Stimulated activated CD4-positive, alpha-beta T cell treated with anti-CD3 and anti-CD28 coated beads, Interleukin-12 subunit alpha, Interleukin-12 subunit beta, amount 100 ng/mL, for 48 hours (primary cell): ENCODE measurements around the gene RANGRF.

Experiments
- DNase-seq, 3 donors: peaks; one replicate each; pipeline ENCODE4 v3.0.0-alpha.2; 2020; ENCODE audit warnings: low read depth in 2 of 3, low spot score in 1 of 3

Gene RANGRF

GRCh38 chr17:8273884-8274444 lies 14.5 kb upstream of the RANGRF start:
- no peak for DNase-seq

GRCh38 chr17:8274816-8275215 lies 13.7 kb upstream of the RANGRF start:
- no peak for DNase-seq

- no peak for DNase-seq
These were observed 12.8 kb upstream of the RANGRF start for GRCh38 chr17:8275421-8276290.

- no peak for DNase-seq
These were observed 11.2 kb upstream of the RANGRF start for GRCh38 chr17:8277317-8277716.

GRCh38 chr17:8282345-8282744 lies 6.1 kb upstream of the RANGRF start:
- no peak for DNase-seq

- no peak for DNase-seq
These were observed 5.1 kb upstream of the RANGRF start for GRCh38 chr17:8283356-8283755.

GRCh38 chr17:8284126-8284525 lies 4.3 kb upstream of the RANGRF start:
- no peak for DNase-seq

GRCh38 chr17:8285270-8286181 lies 2.9 kb upstream of the RANGRF start:
- DNase-seq = no peak

- no peak for DNase-seq
These were observed 677 bp upstream of the RANGRF start for GRCh38 chr17:8287651-8288335.

GRCh38 chr17:8289103-8289397 lies 580 bp downstream of the RANGRF start:
- DNase-seq = peak in 2 of 3 donors; percentile 41 to 66

- no peak for DNase-seq
These were observed 1.6 kb downstream of the RANGRF start for GRCh38 chr17:8290043-8290442.

- no peak for DNase-seq
These were observed 4.3 kb downstream of the RANGRF start for GRCh38 chr17:8292639-8293395.

- DNase-seq = no peak
These were observed 5.9 kb downstream of the RANGRF start for GRCh38 chr17:8294361-8294760.

- DNase-seq = no peak
These were observed 6.4 kb downstream of the RANGRF start for GRCh38 chr17:8294814-8295316.

- no peak for DNase-seq
These were observed 11.8 kb downstream of the RANGRF start for GRCh38 chr17:8300226-8300625.

- DNase-seq = peak; percentile 35 to 37 (median 37)
These were observed 12.3 kb downstream of the RANGRF start for GRCh38 chr17:8300627-8301242.

- no peak for DNase-seq
These were observed 22.2 kb downstream of the RANGRF start for GRCh38 chr17:8310601-8311123.

GRCh38 chr17:8311131-8311790 lies 22.8 kb downstream of the RANGRF start:
- DNase-seq = no peak

GRCh38 chr17:8312251-8312650 lies 23.8 kb downstream of the RANGRF start:
- DNase-seq = no peak
